Naive thymus-derived CD4-positive, alpha-beta T cell (primary cell): Measurements from ENCODE around the gene WASF2. TPM values are rescaled to one million over a fixed set of nuclear protein-coding genes. Genes with fewer than 3 reads are reported as not detected.

Source experiments
- ATAC-seq: fragments of 150-1000 bp; cut with Tn5 transposase; 2 replicates; pipeline ENCODE4 v1.10.0; 2021; ENCODE audit warnings: mild to moderate bottlenecking, moderate library complexity
- CTCF ChIA-PET: fragments of 350-600 bp; sonication (Branson Sonifier 250); formaldehyde crosslinking; loops from one replicate; lab custom pipeline; 2021; ENCODE audit warnings: antibody characterized with exemption; lab: Charles Lee
- POLR2A ChIA-PET: fragments of 350-600 bp; sonication (Branson Sonifier 250); formaldehyde crosslinking; loops from one replicate; lab custom pipeline; 2021; ENCODE audit warnings: antibody characterized with exemption, inconsistent platforms; lab: Charles Lee
- DNase-seq, 9 donors: peaks; one replicate each; pipeline versions ENCODE4 v3.0.0 to v3.0.0-alpha.2; 2020 to 2022; ENCODE audit warnings: mixed read lengths in 1 of 9
- H3K27ac ChIP-seq: one replicate; pipeline ENCODE4 v1.7.0; 2013; ENCODE audit warnings: mild to moderate bottlenecking, low read depth, low read length, moderate library complexity
- H3K27me3 ChIP-seq, 2 donors: one replicate each; pipeline ENCODE4 v1.7.0; 2013; ENCODE audit warnings: low read length in 2 of 2, mild to moderate bottlenecking in 2 of 2, moderate library complexity in 2 of 2; ENCODE audit not compliant: control insufficient read depth in 2 of 2, insufficient read depth in 2 of 2
- H3K36me3 ChIP-seq, 3 experiments: 1 replicate in 2 of 3; 2 replicates in 1 of 3; pipeline ENCODE4 v1.7.0; 2013; ENCODE audit warnings: low read length in 3 of 3, mild to moderate bottlenecking in 3 of 3, moderate library complexity in 1 of 3; ENCODE audit not compliant: insufficient read depth in 3 of 3, control insufficient read depth in 2 of 3
- H3K4me1 ChIP-seq, 2 donors: one replicate each; pipeline ENCODE4 v1.7.0; 2013; ENCODE audit warnings: low read length in 2 of 2, mild to moderate bottlenecking in 2 of 2, moderate library complexity in 1 of 2; ENCODE audit not compliant: control insufficient read depth in 2 of 2, insufficient read depth in 2 of 2
- H3K4me3 ChIP-seq: 2 replicates; pipeline ENCODE4 v1.7.0; 2013; ENCODE audit warnings: mild to moderate bottlenecking, low read length
- H3K9me3 ChIP-seq, 3 experiments: 1 replicate in 2 of 3; 2 replicates in 1 of 3; pipeline ENCODE4 v1.7.0; 2013; ENCODE audit warnings: low read length in 3 of 3; ENCODE audit not compliant: control insufficient read depth in 2 of 3
- H3K27ac Mint-ChIP-seq, 9 donors: one replicate each; pipeline ENCODE4 v1.8.0; 2020 to 2022; ENCODE audit warnings: mixed read lengths in 9 of 9, mild to moderate bottlenecking in 8 of 9, moderate library complexity in 5 of 9, inconsistent platforms in 2 of 9
- H3K27me3 Mint-ChIP-seq, 5 donors: one replicate each; pipeline ENCODE4 v1.8.0; 2021 to 2022; ENCODE audit warnings: mixed read lengths in 5 of 5, mild to moderate bottlenecking in 1 of 5
- H3K36me3 Mint-ChIP-seq, 5 donors: one replicate each; pipeline ENCODE4 v1.8.0; 2020 to 2022; ENCODE audit warnings: mixed read lengths in 5 of 5, mild to moderate bottlenecking in 3 of 5, inconsistent platforms in 1 of 5
- H3K4me1 Mint-ChIP-seq, 7 donors: one replicate each; pipeline ENCODE4 v1.8.0; 2020 to 2022; ENCODE audit warnings: mixed read lengths in 7 of 7, mild to moderate bottlenecking in 3 of 7, inconsistent platforms in 1 of 7
- H3K4me3 Mint-ChIP-seq, 10 donors: one replicate each; pipeline ENCODE4 v1.8.0; 2020 to 2022; ENCODE audit warnings: mild to moderate bottlenecking in 10 of 10, mixed read lengths in 10 of 10, moderate library complexity in 6 of 10, inconsistent platforms in 2 of 10
- H3K9me3 Mint-ChIP-seq, 11 donors: one replicate each; pipeline ENCODE4 v1.8.0; 2020 to 2022; ENCODE audit warnings: mixed read lengths in 11 of 11, mild to moderate bottlenecking in 4 of 11, inconsistent platforms in 1 of 11, moderate library complexity in 1 of 11
- intact Hi-C, 2 donors: fragments of 100-400 bp; cut with micrococcal nuclease; formaldehyde crosslinking; loops; one replicate each; pipeline ENCODE4 v1.15.1; 2023
- polyA plus RNA-seq, 2 donors: library from polyadenylated mRNA; unstranded; fragments of 300-500 nt; fragmentation: Illumina TruSeq; gene quantifications; one replicate each; pipeline ENCODE4 v1.2.3, GENCODE V29; 2021
- total RNA-seq, 6 experiments: library from RNA in 5 of 6; stranded (reverse) in 5 of 6; gene quantifications; 1 replicate in 5 of 6; 2 replicates in 1 of 6; pipeline ENCODE4 v1.2.3 and lab custom pipeline; 2021 to 2026

The WASF2 gene
- total and polyA plus RNA-seq, 7 experiments from 2014 or later: 78.4 to 177 (median 140) TPM

DNA sequence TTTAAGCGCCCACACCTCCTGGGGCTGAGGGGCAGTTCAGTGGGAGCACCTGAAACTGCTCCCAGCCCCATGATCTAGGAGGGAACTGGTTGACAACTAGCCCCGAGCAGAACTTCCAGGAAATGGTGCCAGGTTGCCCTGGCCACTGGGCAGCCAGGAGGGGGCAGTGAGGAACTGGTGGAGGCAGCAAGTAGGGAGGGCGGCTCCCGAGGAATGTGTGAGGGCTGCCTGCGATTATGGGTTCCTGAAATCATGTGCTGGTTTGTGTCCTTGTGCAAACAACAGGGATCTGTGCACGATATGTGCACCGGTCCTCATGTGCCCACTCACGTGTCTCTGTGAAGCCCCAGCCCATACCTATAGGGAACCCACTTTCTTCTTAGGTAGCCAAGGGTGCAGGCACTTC, 87.6 kb downstream of the WASF2 start:
- H3K4me1 Mint-ChIP-seq: peaks cover 10 to 40% (median 33%) of the 10 kb centered on the region in 7 donors
- Histone ChIP-seq H3K9me3 (no peaks in the 10 kb centered on the region), H3K4me3 (no peak overlapping the region), H3K4me1 (peaks cover 0 to 17% of the 10 kb centered on the region in 2 donors), H3K36me3 (peaks cover 0 to 17% (median 0%) of the 10 kb centered on the region in 3 experiments), H3K27me3 (no peaks in the 10 kb centered on the region), H3K27ac (peak overlapping the region; percentile 48)
- ChIA-PET CTCF (interaction anchor here (0.6 to 3.3 kb wide), 20 partner anchors 7 to 505 kb away, joined by 3 to 23 read pairs (median 4); partner anchors contain the start of genes AHDC1 and WASF2), POLR2A (interaction anchor here (0.5 to 1.7 kb wide), 8 partner anchors 13 to 259 kb away, joined by 3 to 9 read pairs (median 4); partner anchors contain the start of gene AHDC1)
- H3K4me3 Mint-ChIP-seq: no peak overlapping the region
- ATAC-seq (peak; percentile 44), DNase-seq (no peak)
- intact Hi-C loops: loop anchor here in 1 of 2 donors (1.0 kb wide), 1 partner anchor 261 kb away; no protein-coding TSS in a partner anchor
- H3K9me3 Mint-ChIP-seq: no peaks in the 10 kb centered on the region
- H3K27me3 Mint-ChIP-seq: no peaks in the 10 kb centered on the region
- peaks cover 0 to 5% (median 2%) of the 10 kb centered on the region in 5 donors for H3K36me3 Mint-ChIP-seq
- peak overlapping the region in 7 of 9 donors; percentile 36 to 95 (median 87) for H3K27ac Mint-ChIP-seq

GRCh38 chr1:27400963-27401341, 89.0 kb downstream of the WASF2 start:
- peaks cover 0 to 17% of the 10 kb centered on the region in 2 donors for H3K4me1 ChIP-seq
- intact Hi-C loops: no loop called here
- Mint-ChIP-seq H3K4me1 (peaks cover 10 to 38% (median 33%) of the 10 kb centered on the region in 7 donors), H3K36me3 (no peaks in the 10 kb centered on the region), H3K27me3 (no peaks in the 10 kb centered on the region), H3K9me3 (no peaks in the 10 kb centered on the region), H3K4me3 (no peak overlapping the region), H3K27ac (peak overlapping the region in 4 of 9 donors; percentile 6 to 67 (median 33))
- CTCF ChIA-PET: interaction anchor here (1.0 to 3.0 kb wide), 8 partner anchors 13 to 270 kb away, joined by 4 to 23 read pairs (median 6); partner anchors contain the start of genes AHDC1 and WASF2
- no peak overlapping the region for H3K4me3 ChIP-seq
- H3K9me3 ChIP-seq: no peaks in the 10 kb centered on the region
- ATAC-seq (no peak), DNase-seq (no peak)
- H3K27ac ChIP-seq: no peak overlapping the region
- POLR2A ChIA-PET: interaction anchor here (0.6 to 1.0 kb wide), 2 partner anchors 26 to 101 kb away, joined by 3 to 5 read pairs; no protein-coding TSS in a partner anchor
- H3K27me3 ChIP-seq: no peaks in the 10 kb centered on the region
- peaks cover 0 to 6% (median 0%) of the 10 kb centered on the region in 3 experiments for H3K36me3 ChIP-seq

DNA sequence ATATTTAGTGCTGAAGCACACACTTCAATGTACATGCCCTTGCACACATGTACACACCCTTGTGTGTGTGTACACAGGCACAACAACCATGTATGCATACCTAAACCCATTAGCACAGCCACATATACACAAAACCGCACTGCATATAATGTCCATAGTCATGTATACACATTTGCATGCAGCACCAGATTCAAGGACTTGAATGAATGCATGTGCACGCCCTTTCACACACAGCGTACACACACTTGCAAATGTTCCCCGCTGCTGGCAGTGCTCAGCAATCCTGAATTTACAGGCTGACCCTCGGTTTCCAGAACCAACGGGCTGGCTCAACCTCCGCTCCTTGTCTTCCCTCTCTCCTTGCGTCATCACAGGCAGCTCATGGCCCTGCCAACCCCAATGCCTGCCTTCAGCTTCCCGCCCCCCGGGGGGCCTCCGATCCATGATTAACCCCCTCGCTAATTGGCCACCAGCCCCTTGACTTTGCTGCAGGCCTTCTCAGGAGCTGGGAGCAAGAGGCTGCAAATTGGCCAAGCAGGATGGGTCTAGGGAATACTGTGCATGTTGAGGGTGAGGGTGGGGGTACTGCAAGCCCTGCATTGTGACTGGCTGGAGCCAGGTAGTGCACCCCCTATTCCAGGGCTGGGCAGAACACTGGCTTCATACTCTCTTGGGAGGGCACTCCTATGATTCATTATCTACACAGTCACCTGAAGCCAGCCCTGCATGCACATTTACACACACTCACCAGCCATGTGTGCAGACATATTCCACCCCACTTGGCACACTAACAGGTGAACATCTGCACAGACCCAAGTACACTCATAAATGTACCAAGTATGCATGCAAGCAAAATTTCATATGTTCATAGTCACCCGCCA, 89.6 kb downstream of the WASF2 start:
- Mint-ChIP-seq H3K27me3 (no peaks in the 10 kb centered on the region), H3K9me3 (no peaks in the 10 kb centered on the region), H3K4me1 (peaks cover 10 to 39% (median 33%) of the 10 kb centered on the region in 7 donors), H3K27ac (peak overlapping the region in 7 of 9 donors; percentile 6 to 67 (median 57)), H3K36me3 (no peaks in the 10 kb centered on the region), H3K4me3 (peak overlapping the region in 2 of 10 donors; percentile 19 to 35)
- Histone ChIP-seq H3K36me3 (peaks cover 0 to 6% (median 0%) of the 10 kb centered on the region in 3 experiments), H3K27me3 (no peaks in the 10 kb centered on the region), H3K27ac (no peak overlapping the region), H3K4me3 (no peak overlapping the region), H3K4me1 (peaks cover 0 to 20% of the 10 kb centered on the region in 2 donors), H3K9me3 (no peaks in the 10 kb centered on the region)
- DNase-seq: no peak
- intact Hi-C loops: no loop called here
- ATAC-seq: no peak
- CTCF ChIA-PET: interaction anchor here (1.0 to 7.8 kb wide), 6 partner anchors 90 to 271 kb away, joined by 4 to 184 read pairs (median 4); partner anchors contain the start of gene WASF2
- POLR2A ChIA-PET: interaction anchor here (1.3 kb wide), 1 partner anchor 13 kb away, joined by 4 read pairs; no protein-coding TSS in a partner anchor

GRCh38 chr1:27399251-27400025, 90.5 kb downstream of the WASF2 start:
- intact Hi-C loops: loop anchor here (5.0 to 10.0 kb wide), 2 partner anchors 297 to 355 kb away; no protein-coding TSS in a partner anchor
- POLR2A ChIA-PET: interaction anchor here (0.9 to 1.3 kb wide), 2 partner anchors 14 to 206 kb away, joined by 3 to 4 read pairs; no protein-coding TSS in a partner anchor

DNA sequence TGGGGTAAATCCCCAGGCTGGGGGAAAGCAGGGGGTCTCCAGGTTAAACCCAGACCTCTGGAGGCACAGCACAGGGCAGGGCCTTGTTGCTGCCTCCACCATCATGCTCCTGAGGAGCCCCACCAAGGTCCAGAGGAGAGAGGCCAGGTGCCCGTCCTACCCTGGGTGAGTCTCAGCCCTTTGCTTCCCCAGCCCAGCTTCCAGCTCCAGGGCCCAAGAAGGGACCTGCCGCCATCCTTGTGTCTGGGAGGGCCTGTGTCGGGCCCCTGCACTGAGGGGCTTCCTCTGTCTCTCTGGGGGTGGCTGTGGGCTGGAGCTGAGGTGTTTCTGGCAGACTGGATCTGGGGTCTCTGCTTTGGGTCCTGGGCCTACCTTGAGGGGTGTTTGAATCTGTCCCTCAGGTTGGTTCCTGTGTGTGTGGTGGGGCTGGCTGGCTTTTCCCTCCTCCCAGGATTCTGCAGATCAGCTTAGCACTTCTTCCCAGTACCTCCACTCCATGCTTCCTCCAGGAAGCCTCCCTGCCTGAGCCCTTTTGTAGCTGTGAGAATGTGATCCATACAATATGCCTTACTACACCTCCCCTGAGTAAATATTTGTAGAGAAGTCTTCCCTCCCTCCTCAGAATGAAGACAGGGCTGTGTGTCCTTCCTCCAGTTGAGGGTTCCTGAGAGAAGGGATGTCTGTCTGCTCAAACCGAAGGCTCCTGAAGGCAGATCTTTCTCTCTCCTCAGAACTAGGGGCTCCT, 91.4 kb downstream of the WASF2 start:
- H3K9me3 Mint-ChIP-seq: no peaks in the 10 kb centered on the region
- Histone ChIP-seq H3K27ac (no peak overlapping the region), H3K9me3 (no peaks in the 10 kb centered on the region), H3K4me3 (no peak overlapping the region), H3K4me1 (peaks cover 0 to 19% of the 10 kb centered on the region in 2 donors), H3K36me3 (no peaks in the 10 kb centered on the region), H3K27me3 (no peaks in the 10 kb centered on the region)
- CTCF ChIA-PET: interaction anchor here (1.1 to 7.8 kb wide), 5 partner anchors 18 to 264 kb away, joined by 3 to 184 read pairs (median 4); no protein-coding TSS in a partner anchor
- POLR2A ChIA-PET: interaction anchor here (0.6 to 1.4 kb wide), 5 partner anchors 33 to 273 kb away, joined by 3 to 4 read pairs (median 3); no protein-coding TSS in a partner anchor
- no peak for DNase-seq
- no peak for ATAC-seq
- no peaks in the 10 kb centered on the region for H3K27me3 Mint-ChIP-seq
- H3K36me3 Mint-ChIP-seq: no peaks in the 10 kb centered on the region
- intact Hi-C loops: loop anchor here (5.0 to 10.0 kb wide), 2 partner anchors 296 to 354 kb away; no protein-coding TSS in a partner anchor
- peaks cover 3 to 41% (median 23%) of the 10 kb centered on the region in 7 donors for H3K4me1 Mint-ChIP-seq
- peak overlapping the region in 8 of 9 donors; percentile 25 to 81 (median 70) for H3K27ac Mint-ChIP-seq
- no peak overlapping the region for H3K4me3 Mint-ChIP-seq

More at GRCh38 chr1:27399251-27400025, 90.5 kb downstream of the WASF2 start:
- Histone ChIP-seq H3K9me3 (no peaks in the 10 kb centered on the region), H3K4me3 (no peak overlapping the region), H3K36me3 (no peaks in the 10 kb centered on the region), H3K27ac (no peak overlapping the region), H3K4me1 (peaks cover 0 to 23% of the 10 kb centered on the region in 2 donors), H3K27me3 (no peaks in the 10 kb centered on the region)
- no peak for ATAC-seq
- DNase-seq: no peak
- H3K36me3 Mint-ChIP-seq: no peaks in the 10 kb centered on the region
- no peaks in the 10 kb centered on the region for H3K9me3 Mint-ChIP-seq
- H3K27me3 Mint-ChIP-seq: no peaks in the 10 kb centered on the region
- no peak overlapping the region for H3K4me3 Mint-ChIP-seq
- CTCF ChIA-PET: interaction anchor here (0.6 to 7.8 kb wide), 6 partner anchors 17 to 264 kb away, joined by 3 to 184 read pairs (median 4); no protein-coding TSS in a partner anchor
- peak overlapping the region in 7 of 9 donors; percentile 9 to 81 (median 72) for H3K27ac Mint-ChIP-seq
- peaks cover 10 to 47% (median 31%) of the 10 kb centered on the region in 7 donors for H3K4me1 Mint-ChIP-seq
